HCT116 (cell line): Measurements from ENCODE around the gene NUDT4. TPM values are rescaled to one million over a fixed set of nuclear protein-coding genes. Genes with fewer than 3 reads are reported as not detected.

ENCODE experiments used
- ATAC-seq: fragments of 200-7000 bp; cut with Tn5 transposase; 2 replicates; pipeline ENCODE4 v1.9.1; 2020; ENCODE audit warnings: mild to moderate bottlenecking, moderate library complexity
- BruUV-seq: library from RNA; stranded (reverse); fragments of 400-500 nt; replicated peaks from 2 replicates; lab custom pipeline; 2021; lab: Mats Ljungman, UMichigan
- CTCF ChIA-PET: fragments of 300-600 bp; sonication (Branson Sonifier 250); formaldehyde crosslinking; loops from one replicate; lab custom pipeline; 2021; ENCODE audit warnings: antibody characterized with exemption; lab: Charles Lee
- POLR2A ChIA-PET: fragments of 300-600, 350-600 bp; sonication (Branson Sonifier 250); formaldehyde crosslinking; loops from one replicate; lab custom pipeline; 2021; ENCODE audit warnings: antibody characterized with exemption; lab: Charles Lee
- RAD21 ChIA-PET, 2 experiments: fragments of 300-600 bp; sonication (Branson Sonifier 250); formaldehyde crosslinking; loops; one replicate each; lab custom pipeline; 2023; ENCODE audit warnings: low total read pairs in 2 of 2; ENCODE audit not compliant: uncharacterized antibody in 2 of 2, unreplicated experiment in 2 of 2, low non-redundant PET in 1 of 2; lab: Charles Lee
- DNase-seq: peaks from one replicate; pipeline ENCODE4 v3.0.0-alpha.2; 2010; ENCODE audit warnings: low read depth, low spot score
- H2AFZ ChIP-seq: fragments of 200-600 bp; shearing (Covaris generic), sonication (generic); 2 replicates; pipeline ENCODE4 v1.6.1; 2017; ENCODE audit warnings: low read depth, mixed run types, mixed read lengths, antibody characterized with exemption, low read length; ENCODE audit not compliant: poor library complexity, severe bottlenecking
- H3K27ac ChIP-seq: 2 replicates; pipeline ENCODE4 v1.5.1; 2012; ENCODE audit warnings: low read depth, low read length
- H3K27me3 ChIP-seq: fragments of 200-600 bp; sonication (generic); 2 replicates; pipeline ENCODE4 v1.6.1; 2016; ENCODE audit warnings: mixed run types, low read length, mixed read lengths; ENCODE audit not compliant: insufficient read depth
- H3K36me3 ChIP-seq, 2 experiments: fragments of 200-500 bp in 1 of 2; fragments of 200-600 bp in 1 of 2; sonication (Bioruptor generic) in 1 of 2; sonication (generic) in 1 of 2; 2 replicates each; pipeline versions ENCODE4 v1.5.1 to v1.6.1; 2014 to 2016; ENCODE audit warnings: low read length in 2 of 2, inconsistent platforms in 1 of 2, mixed read lengths in 1 of 2, mixed run types in 1 of 2; ENCODE audit not compliant: insufficient read depth in 2 of 2, control insufficient read depth in 1 of 2
- H3K4me1 ChIP-seq, 2 experiments: fragments of 200-600 bp in 1 of 2; sonication (generic) in 1 of 2; 2 replicates each; pipeline versions ENCODE4 v1.5.1 to v1.6.1; 2012 to 2017; ENCODE audit warnings: low read length in 2 of 2, inconsistent platforms in 1 of 2, mild to moderate bottlenecking in 1 of 2, mixed read lengths in 1 of 2, mixed run types in 1 of 2, moderate library complexity in 1 of 2; ENCODE audit not compliant: insufficient read depth in 2 of 2, control insufficient read depth in 1 of 2
- H3K4me2 ChIP-seq: fragments of 200-600 bp; sonication (generic); 2 replicates; pipeline ENCODE4 v1.6.1; 2017; ENCODE audit warnings: mixed run types, low read length, mixed read lengths
- H3K4me3 ChIP-seq, 2 experiments: fragments of 200-600 bp in 1 of 2; sonication (generic) in 1 of 2; replicated peaks in 1 of 2; 2 replicates each; pipeline ENCODE4 v1.5.1; 2011 to 2016; ENCODE audit warnings: low read length in 2 of 2, control low read depth in 1 of 2, low read depth in 1 of 2, mild to moderate bottlenecking in 1 of 2, mixed read lengths in 1 of 2, mixed run types in 1 of 2
- H3K79me2 ChIP-seq: fragments of 200-600 bp; sonication (generic); 2 replicates; pipeline ENCODE4 v1.6.1; 2017; ENCODE audit warnings: mild to moderate bottlenecking, mixed run types, low read length, moderate library complexity, mixed read lengths; ENCODE audit not compliant: insufficient read depth
- H3K9ac ChIP-seq: fragments of 200-600 bp; sonication (generic); 2 replicates; pipeline ENCODE4 v1.6.1; 2016; ENCODE audit warnings: low read length, mixed read lengths
- H3K9me2 ChIP-seq: fragments of 200-600 bp; sonication (generic), shearing (Covaris generic); 2 replicates; pipeline ENCODE4 v1.6.1; 2017; ENCODE audit warnings: mixed run types, mild to moderate bottlenecking, moderate library complexity; ENCODE audit not compliant: insufficient read depth
- H3K9me3 ChIP-seq, 2 experiments: fragments of 200-500 bp in 1 of 2; fragments of 200-600 bp in 1 of 2; sonication (Bioruptor generic) in 1 of 2; sonication (generic) in 1 of 2; 2 replicates each; pipeline ENCODE4 v1.6.1; 2014 to 2017; ENCODE audit warnings: low read length in 2 of 2, mixed read lengths in 2 of 2, inconsistent platforms in 1 of 2, low read depth in 1 of 2, mild to moderate bottlenecking in 1 of 2, mixed run types in 1 of 2, moderate library complexity in 1 of 2; ENCODE audit not compliant: control insufficient read depth in 1 of 2, insufficient read depth in 1 of 2
- H4K20me1 ChIP-seq: fragments of 200-600 bp; sonication (generic), shearing (Covaris generic); 2 replicates; pipeline ENCODE4 v1.6.1; 2017; ENCODE audit warnings: mixed run types, mild to moderate bottlenecking, moderate library complexity; ENCODE audit not compliant: insufficient read depth
- CEBPB ChIP-seq: IDR thresholded peaks from 2 replicates; pipeline ENCODE4 v1.6.1; 2012; ENCODE audit warnings: low read depth
- EGR1 ChIP-seq: IDR thresholded peaks from 2 replicates; pipeline ENCODE4 v1.6.1; 2012; ENCODE audit warnings: low read depth
- EZH2 ChIP-seq: fragments of 200-600 bp; sonication (generic); IDR thresholded peaks from 2 replicates; pipeline ENCODE4 v1.6.1; 2017; ENCODE audit warnings: antibody characterized with exemption, mixed run types
- EZH2phosphoT487 ChIP-seq: fragments of 200-600 bp; IDR thresholded peaks from 2 replicates; pipeline ENCODE4 v1.6.1; 2018; ENCODE audit warnings: antibody characterized with exemption, borderline replicate concordance
- TCF7L2 ChIP-seq: IDR thresholded peaks from 2 replicates; pipeline ENCODE4 v1.7.0; 2011; ENCODE audit warnings: borderline replicate concordance, inconsistent platforms; ENCODE audit not compliant: insufficient read depth, insufficient read length; ENCODE audit errors: extremely low read depth
- YY1 ChIP-seq: IDR thresholded peaks from 2 replicates; pipeline ENCODE4 v1.6.1; 2011; ENCODE audit warnings: low read length, low read depth, moderate library complexity, mild to moderate bottlenecking; ENCODE audit not compliant: insufficient replicate concordance; ENCODE audit errors: extremely low read depth
- intact Hi-C: fragments of 100-400 bp; cut with micrococcal nuclease; formaldehyde crosslinking; loops from 2 replicates; pipeline ENCODE4 v1.10.0; 2022
- total RNA-seq: library from RNA; stranded (reverse); gene quantifications from one replicate; pipeline ENCODE4 v1.2.1, GENCODE V29; 2021; ENCODE audit not compliant: unreplicated experiment
- TF ChIP-seq, protein P1 (sequence below): IDR thresholded peaks from 2 replicates; pipeline ENCODE4 v1.6.1; 2012
- TF ChIP-seq, protein P2 (sequence below), 3 experiments: fragments of 200-600 bp in 1 of 3; sonication (generic) in 1 of 3; IDR thresholded peaks in 2 of 3; conservative IDR thresholded peaks in 1 of 3; 2 replicates each; pipeline ENCODE4 v1.5.1; 2012 to 2017; ENCODE audit warnings: low read depth in 2 of 3, low read length in 2 of 3, antibody characterized with exemption in 1 of 3, borderline replicate concordance in 1 of 3, control low read depth in 1 of 3, mild to moderate bottlenecking in 1 of 3, mixed read lengths in 1 of 3, mixed run types in 1 of 3, moderate library complexity in 1 of 3; ENCODE audit not compliant: insufficient read depth in 1 of 3

Gene NUDT4
- total RNA-seq, 1 experiment from 2014 or later = 41.2 TPM

DNA sequence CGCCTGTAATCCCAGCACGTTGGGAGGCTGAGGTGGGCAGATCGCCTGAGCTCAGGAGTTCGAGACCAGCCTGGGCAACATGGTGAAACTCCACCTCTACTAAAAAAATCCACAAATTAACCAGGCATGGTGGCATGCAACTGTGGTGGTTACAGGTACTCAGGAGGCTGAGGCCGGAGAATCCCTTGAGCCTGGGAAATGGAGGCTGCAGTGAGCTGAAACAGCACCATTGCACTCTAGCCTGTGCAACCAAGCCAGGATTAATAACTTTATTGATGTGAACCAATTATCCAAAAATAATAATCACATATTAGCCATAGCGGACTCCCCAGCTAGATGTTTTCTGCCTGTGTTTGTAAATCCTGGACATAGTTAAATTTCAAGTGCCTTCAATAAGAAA is 1.8 kb upstream of the NUDT4 start:
- H3K9me3 ChIP-seq = no peaks in the 10 kb centered on the region
- H3K4me2 ChIP-seq = no peak overlapping the region
- TF ChIP-seq EZH2 = no peak
- no peak for TF ChIP-seq TCF7L2
- no peak for TF ChIP-seq YY1
- no peak for TF ChIP-seq EZH2phosphoT487
- TF ChIP-seq EGR1 = no peak
- no peak overlapping the region for H3K4me3 ChIP-seq
- peaks cover 27% of the 10 kb centered on the region for H3K79me2 ChIP-seq
- H3K9me2 ChIP-seq = no peaks in the 10 kb centered on the region
- H3K27ac ChIP-seq = no peak overlapping the region
- H3K9ac ChIP-seq = no peak overlapping the region
- H3K27me3 ChIP-seq = no peaks in the 10 kb centered on the region
- no peak overlapping the region for H2AFZ ChIP-seq
- DNase-seq = no peak
- no peaks in the 10 kb centered on the region for H3K36me3 ChIP-seq
- no peaks in the 10 kb centered on the region for H4K20me1 ChIP-seq
- H3K4me1 ChIP-seq = peaks cover 17 to 31% of the 10 kb centered on the region in 2 experiments
- BruUV-seq = no TSS peak
- ATAC-seq = no peak
- ChIA-PET RAD21 (no interaction called here), POLR2A (interaction anchor here (1.1 kb wide), 1 partner anchor 27 kb away, joined by 3 read pairs; no protein-coding TSS in a partner anchor), CTCF (no interaction called here)
- intact Hi-C loops = loop anchor here (5.0 kb wide), 1 partner anchor 279 kb away; no protein-coding TSS in a partner anchor

DNA sequence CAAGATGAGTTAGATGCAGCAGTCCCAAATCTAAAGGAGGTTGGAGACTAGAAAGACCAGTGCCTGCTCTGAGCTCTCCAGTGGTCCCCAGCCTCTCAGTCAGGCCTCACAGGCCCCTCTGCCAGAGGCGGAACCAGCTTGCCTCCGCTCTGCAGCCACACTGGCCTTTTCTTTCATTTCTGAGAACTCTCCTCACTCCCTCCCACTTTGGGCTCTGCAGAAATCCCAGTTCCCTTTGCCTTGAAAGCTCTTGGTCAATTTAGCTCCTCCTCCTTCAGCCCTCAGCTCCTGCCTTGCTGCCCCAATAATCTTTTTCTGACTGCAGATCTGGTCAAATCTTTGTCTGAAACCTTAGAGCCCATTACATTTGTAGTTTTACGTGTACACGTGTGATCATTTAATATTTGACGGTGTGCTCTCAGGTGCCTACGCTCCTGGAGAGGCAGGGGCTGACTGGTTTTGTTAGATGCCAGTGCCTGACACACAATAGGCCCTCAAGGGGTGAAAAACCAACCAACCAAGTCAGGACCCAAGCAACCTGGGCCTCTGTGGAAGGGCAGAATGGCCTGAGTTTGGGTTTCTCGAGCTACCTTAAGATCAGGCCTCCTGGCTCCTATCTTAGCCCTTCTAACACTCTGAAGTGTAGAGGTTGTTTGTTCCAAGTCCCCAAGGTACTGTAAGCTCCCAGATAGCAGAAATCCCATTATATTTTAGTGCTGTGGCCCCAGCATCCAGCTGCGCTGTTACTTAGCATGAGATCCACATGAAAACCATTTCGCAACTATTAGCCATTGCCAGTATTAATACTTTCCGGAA is 1.1 kb upstream of the NUDT4 start:
- H3K79me2 ChIP-seq = peaks cover 34% of the 10 kb centered on the region
- intact Hi-C loops = loop anchor here (5.0 kb wide), 1 partner anchor 279 kb away; no protein-coding TSS in a partner anchor
- RAD21 ChIA-PET = no interaction called here
- peak; percentile 36; the same call in 1 of the 2 replicates for TF ChIP-seq CEBPB
- TF ChIP-seq, protein P1, sequence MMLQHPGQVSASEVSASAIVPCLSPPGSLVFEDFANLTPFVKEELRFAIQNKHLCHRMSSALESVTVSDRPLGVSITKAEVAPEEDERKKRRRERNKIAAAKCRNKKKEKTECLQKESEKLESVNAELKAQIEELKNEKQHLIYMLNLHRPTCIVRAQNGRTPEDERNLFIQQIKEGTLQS = no peak
- TF ChIP-seq, protein P2, sequence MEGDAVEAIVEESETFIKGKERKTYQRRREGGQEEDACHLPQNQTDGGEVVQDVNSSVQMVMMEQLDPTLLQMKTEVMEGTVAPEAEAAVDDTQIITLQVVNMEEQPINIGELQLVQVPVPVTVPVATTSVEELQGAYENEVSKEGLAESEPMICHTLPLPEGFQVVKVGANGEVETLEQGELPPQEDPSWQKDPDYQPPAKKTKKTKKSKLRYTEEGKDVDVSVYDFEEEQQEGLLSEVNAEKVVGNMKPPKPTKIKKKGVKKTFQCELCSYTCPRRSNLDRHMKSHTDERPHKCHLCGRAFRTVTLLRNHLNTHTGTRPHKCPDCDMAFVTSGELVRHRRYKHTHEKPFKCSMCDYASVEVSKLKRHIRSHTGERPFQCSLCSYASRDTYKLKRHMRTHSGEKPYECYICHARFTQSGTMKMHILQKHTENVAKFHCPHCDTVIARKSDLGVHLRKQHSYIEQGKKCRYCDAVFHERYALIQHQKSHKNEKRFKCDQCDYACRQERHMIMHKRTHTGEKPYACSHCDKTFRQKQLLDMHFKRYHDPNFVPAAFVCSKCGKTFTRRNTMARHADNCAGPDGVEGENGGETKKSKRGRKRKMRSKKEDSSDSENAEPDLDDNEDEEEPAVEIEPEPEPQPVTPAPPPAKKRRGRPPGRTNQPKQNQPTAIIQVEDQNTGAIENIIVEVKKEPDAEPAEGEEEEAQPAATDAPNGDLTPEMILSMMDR (IDR thresholded peaks at IDR 0.05 in 2 of 3, conservative IDR thresholded peaks at IDR 0.05 in 1 of 3; ENCODE audit: borderline replicate concordance in 1 of 3, insufficient read depth in 1 of 3, low read depth in 2 of 3, low read length in 2 of 3) = no peak
- TF ChIP-seq, all 23 proteins: peak for 1
- H3K9me2 ChIP-seq = no peaks in the 10 kb centered on the region
- DNase-seq (no peak), ATAC-seq (no peak)
- no TSS peak for BruUV-seq
- H4K20me1 ChIP-seq = peaks cover 3% of the 10 kb centered on the region; the same call in 1 of the 2 replicates
- ChIA-PET CTCF (interaction anchor here (0.6 kb wide), 1 partner anchor 389 kb away, joined by 4 read pairs; no protein-coding TSS in a partner anchor), POLR2A (interaction anchor here (1.1 kb wide), 1 partner anchor 27 kb away, joined by 3 read pairs; no protein-coding TSS in a partner anchor)
- no peak overlapping the region for H3K27ac ChIP-seq
- no peaks in the 10 kb centered on the region for H3K36me3 ChIP-seq
- no peak overlapping the region for H2AFZ ChIP-seq
- H3K9ac ChIP-seq = peak overlapping the region; percentile 92
- H3K4me2 ChIP-seq = peak overlapping the region; percentile 86
- peaks cover 17 to 32% of the 10 kb centered on the region in 2 experiments for H3K4me1 ChIP-seq
- peak overlapping the region; percentile 36 to 86; a peak in 2 of 4 replicates for H3K4me3 ChIP-seq
- no peaks in the 10 kb centered on the region for H3K27me3 ChIP-seq
- no peaks in the 10 kb centered on the region for H3K9me3 ChIP-seq
